Transverse colon (tissue), 4 donors: ENCODE data around the gene SMAD6. TPM values are rescaled to one million over a fixed set of nuclear protein-coding genes. Genes with fewer than 3 reads are reported as not detected.

Experiments used
- DNase-seq: peaks from one replicate; pipeline ENCODE4 v3.0.0-alpha.2; 2019
- H3K27ac ChIP-seq, 4 donors: fragments of 200-600 bp; sonication (generic); 2 replicates each; pipeline ENCODE4 v1.5.1; 2016 to 2018; ENCODE audit warnings: inconsistent platforms in 4 of 4
- H3K27me3 ChIP-seq: fragments of 200-600 bp; sonication (generic); 2 replicates; pipeline ENCODE4 v1.5.1; 2017; ENCODE audit warnings: inconsistent platforms
- H3K36me3 ChIP-seq, 4 donors: fragments of 200-600 bp; sonication (generic); 2 replicates each; pipeline ENCODE4 v1.5.1; 2017 to 2019; ENCODE audit warnings: inconsistent platforms in 4 of 4
- H3K4me1 ChIP-seq, 4 donors: fragments of 200-600 bp; sonication (generic); 2 replicates each; pipeline ENCODE4 v1.5.1; 2017 to 2020; ENCODE audit warnings: inconsistent platforms in 4 of 4
- H3K4me3 ChIP-seq, 4 donors: fragments of 200-600 bp; sonication (generic); 1 replicate in 1 of 4; 2 replicates in 3 of 4; pipeline versions ENCODE4 v1.5.1 to v1.6.1; 2017 to 2019; ENCODE audit warnings: inconsistent platforms in 4 of 4
- H3K9me3 ChIP-seq, 2 donors: fragments of 200-600 bp; sonication (generic); 2 replicates each; pipeline ENCODE4 v1.5.1; 2017 to 2019; ENCODE audit warnings: inconsistent platforms in 2 of 2
- EP300 ChIP-seq: sonication (generic); formaldehyde crosslinking; IDR thresholded peaks from one replicate; pipeline ENCODE4 v1.6.1; 2017; ENCODE audit warnings: antibody characterized with exemption, low read depth
- POLR2A ChIP-seq: fragments of 450-650 bp; IDR thresholded peaks from one replicate; pipeline ENCODE4 v1.6.1; 2016; ENCODE audit warnings: antibody characterized with exemption, mild to moderate bottlenecking, moderate library complexity
- POLR2AphosphoS5 ChIP-seq, 3 donors: sonication (generic); formaldehyde crosslinking; IDR thresholded peaks; one replicate each; pipeline ENCODE4 v1.6.1; 2016; ENCODE audit warnings: antibody characterized with exemption in 3 of 3
- WGBS, 2 donors: methylation state at CpG; one replicate each; pipeline ENCODE4 v1.1.5; 2018; ENCODE audit warnings: low coverage in 1 of 2; 5-methylcytosine and 5-hydroxymethylcytosine counted together
- in situ Hi-C, 4 donors: fragments of 200-750 bp; cut with MboI; loops; one replicate each; pipeline versions ENCODE4 v1.15.0 to v1.15.1; 2017; ENCODE audit warnings: low sequenced_read_pairs in 3 of 4, low pct_ligation_motif_present in 1 of 4, low pct_unique_long_range_greater_than_20kb in 1 of 4
- intact Hi-C: fragments of 100-400 bp; cut with DNase I; formaldehyde crosslinking; loops from one replicate; pipeline ENCODE4 v1.15.1; 2023; ENCODE audit warnings: low total_unique reads
- total RNA-seq, 4 donors: library from RNA; depleted of rRNA; stranded (reverse); fragments of >200 nt; gene quantifications; one replicate each; pipeline ENCODE4 v1.1.0, GENCODE V29; 2016
- TF ChIP-seq, protein P1 (sequence below), 5 experiments: fragments of 200-600 bp in 3 of 5; fragments of 450-650 bp in 2 of 5; sonication (generic) in 3 of 5; IDR thresholded peaks; 1 replicate in 2 of 5; 2 replicates in 3 of 5; pipeline ENCODE4 v1.5.1; 2016 to 2017; ENCODE audit warnings: antibody characterized with exemption in 5 of 5, inconsistent platforms in 3 of 5, mild to moderate bottlenecking in 2 of 5, moderate library complexity in 1 of 5

The SMAD6 gene
- total RNA-seq, 4 donors from 2014 or later: 6.7 to 214 (median 9.3) TPM

DNA sequence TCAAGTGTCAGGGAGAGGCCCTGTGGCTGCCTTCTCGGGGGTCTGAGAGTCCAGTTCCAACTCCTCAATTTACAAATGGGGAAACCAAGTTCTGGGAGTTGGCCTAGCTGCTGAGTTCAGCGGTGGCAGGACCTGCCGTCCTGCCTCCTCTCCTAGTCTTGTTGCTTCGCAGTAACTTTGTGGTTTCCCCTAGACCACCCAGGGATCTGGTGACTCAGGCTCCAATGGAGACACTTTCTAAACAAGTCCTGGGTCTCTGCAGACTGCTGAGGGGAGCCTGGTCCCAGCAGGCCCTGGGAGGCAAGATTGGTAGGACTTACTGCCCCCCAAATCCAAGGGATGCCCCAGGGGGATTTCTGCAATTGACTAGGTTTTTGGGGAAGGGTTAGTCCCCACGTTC lies 83.6 kb downstream of the SMAD6 start:
- H3K4me1 ChIP-seq: peaks cover 0 to 18% (median 3%) of the 10 kb centered on the region in 4 donors
- H3K4me3 ChIP-seq: no peak overlapping the region
- no peaks in the 10 kb centered on the region for H3K9me3 ChIP-seq
- no peak for DNase-seq
- no peak for TF ChIP-seq POLR2AphosphoS5 (IDR thresholded peaks at IDR 0.05)
- TF ChIP-seq POLR2A: no peak
- no peak for TF ChIP-seq EP300
- TF ChIP-seq, protein P1, sequence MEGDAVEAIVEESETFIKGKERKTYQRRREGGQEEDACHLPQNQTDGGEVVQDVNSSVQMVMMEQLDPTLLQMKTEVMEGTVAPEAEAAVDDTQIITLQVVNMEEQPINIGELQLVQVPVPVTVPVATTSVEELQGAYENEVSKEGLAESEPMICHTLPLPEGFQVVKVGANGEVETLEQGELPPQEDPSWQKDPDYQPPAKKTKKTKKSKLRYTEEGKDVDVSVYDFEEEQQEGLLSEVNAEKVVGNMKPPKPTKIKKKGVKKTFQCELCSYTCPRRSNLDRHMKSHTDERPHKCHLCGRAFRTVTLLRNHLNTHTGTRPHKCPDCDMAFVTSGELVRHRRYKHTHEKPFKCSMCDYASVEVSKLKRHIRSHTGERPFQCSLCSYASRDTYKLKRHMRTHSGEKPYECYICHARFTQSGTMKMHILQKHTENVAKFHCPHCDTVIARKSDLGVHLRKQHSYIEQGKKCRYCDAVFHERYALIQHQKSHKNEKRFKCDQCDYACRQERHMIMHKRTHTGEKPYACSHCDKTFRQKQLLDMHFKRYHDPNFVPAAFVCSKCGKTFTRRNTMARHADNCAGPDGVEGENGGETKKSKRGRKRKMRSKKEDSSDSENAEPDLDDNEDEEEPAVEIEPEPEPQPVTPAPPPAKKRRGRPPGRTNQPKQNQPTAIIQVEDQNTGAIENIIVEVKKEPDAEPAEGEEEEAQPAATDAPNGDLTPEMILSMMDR (IDR thresholded peaks at IDR 0.05): no peak
- intact Hi-C loops: no loop called here
- WGBS, 2 donors: 84% methylated on average over 4 of the region's 5 CpGs; no CpG with 5 or more reads in 1 of the 2 donors
- H3K27me3 ChIP-seq: no peaks in the 10 kb centered on the region
- in situ Hi-C loops: loop anchor here in 1 of 4 donors (10.0 kb wide), 1 partner anchor 59 kb away; no protein-coding TSS in a partner anchor
- peak overlapping the region in 1 of 4 donors; percentile 37 for H3K27ac ChIP-seq
- no peaks in the 10 kb centered on the region for H3K36me3 ChIP-seq

DNA sequence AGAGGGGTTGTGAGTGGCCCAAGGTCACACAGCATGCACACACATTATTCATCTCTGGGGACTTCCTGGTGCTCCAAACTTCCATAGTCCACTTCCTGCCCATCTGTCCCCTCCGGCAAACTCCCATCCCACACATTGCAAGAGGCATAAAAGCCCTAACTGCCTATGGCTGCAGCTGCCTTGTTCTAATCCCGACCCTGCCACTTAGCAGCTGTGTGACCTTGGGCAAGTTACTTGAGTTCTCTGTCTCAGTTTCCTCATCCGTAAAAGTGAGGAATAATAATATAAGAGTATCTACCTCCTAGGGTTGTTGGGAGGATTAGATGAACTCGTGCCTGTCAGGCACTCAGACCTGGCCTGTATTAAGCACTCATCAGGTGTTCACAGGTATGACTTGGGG lies 84.2 kb downstream of the SMAD6 start:
- TF ChIP-seq, protein P1 (IDR thresholded peaks at IDR 0.05): no peak
- TF ChIP-seq POLR2A (no peak), POLR2AphosphoS5 (IDR thresholded peaks at IDR 0.05) (no peak)
- H3K4me3 ChIP-seq: no peak overlapping the region
- in situ Hi-C loops: loop anchor here in 1 of 4 donors (10.0 kb wide), 1 partner anchor 59 kb away; no protein-coding TSS in a partner anchor
- H3K27me3 ChIP-seq: no peaks in the 10 kb centered on the region
- H3K27ac ChIP-seq: no peak overlapping the region
- peaks cover 0 to 15% (median 2%) of the 10 kb centered on the region in 4 donors for H3K4me1 ChIP-seq
- no peaks in the 10 kb centered on the region for H3K9me3 ChIP-seq
- WGBS, 2 donors: 79% methylated on average over 4 of the region's 4 CpGs; no CpG with 5 or more reads in 1 of the 2 donors
- H3K36me3 ChIP-seq: no peaks in the 10 kb centered on the region
- no peak for DNase-seq
- intact Hi-C loops: no loop called here

DNA sequence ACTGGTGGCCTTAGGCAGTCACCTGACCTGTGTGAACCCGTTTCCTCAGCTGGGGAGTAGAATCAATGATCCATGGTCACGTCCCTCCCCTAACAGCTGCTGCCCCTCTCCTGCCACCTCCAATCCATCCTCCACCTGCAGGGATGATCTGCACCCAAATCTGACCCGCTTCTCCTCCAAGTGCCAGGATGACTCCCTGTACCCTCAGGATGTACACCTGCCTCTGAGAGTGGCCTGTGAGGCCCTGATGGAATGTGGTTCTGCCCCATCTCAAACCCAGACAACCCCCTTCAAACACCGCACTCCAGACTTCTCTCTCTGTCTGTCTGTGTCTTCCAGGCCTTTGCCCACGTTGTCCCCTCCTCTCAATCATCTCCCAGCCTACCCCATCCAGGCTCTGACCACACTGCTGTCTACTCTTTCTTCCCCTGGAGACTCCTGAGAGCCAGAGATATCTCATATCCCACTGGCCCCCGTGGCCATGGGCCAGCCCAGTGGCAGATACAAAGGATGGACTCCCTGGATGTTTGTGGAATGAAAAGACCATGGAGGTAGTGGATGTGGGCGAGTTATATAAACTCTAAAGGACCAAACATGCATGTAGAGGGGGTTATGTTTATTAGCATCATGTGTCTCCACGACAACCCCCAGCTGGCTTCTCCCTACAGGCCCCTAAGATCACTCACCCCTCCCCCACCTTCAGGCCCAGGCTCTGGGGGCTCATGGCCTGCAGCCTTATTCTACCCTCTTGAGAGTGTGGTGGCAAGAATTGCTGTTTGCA lies 84.9 kb downstream of the SMAD6 start:
- peaks cover 0 to 15% (median 2%) of the 10 kb centered on the region in 4 donors for H3K4me1 ChIP-seq
- no peak for DNase-seq
- no peaks in the 10 kb centered on the region for H3K36me3 ChIP-seq
- H3K27ac ChIP-seq: no peak overlapping the region
- intact Hi-C loops: no loop called here
- TF ChIP-seq POLR2AphosphoS5 (IDR thresholded peaks at IDR 0.05) (no peak), POLR2A (no peak), EP300 (no peak)
- TF ChIP-seq, protein P1 (IDR thresholded peaks at IDR 0.05): no peak
- in situ Hi-C loops: loop anchor here in 1 of 4 donors (10.0 kb wide), 1 partner anchor 58 kb away; no protein-coding TSS in a partner anchor
- 40 to 75% methylated on average over 1 to 8 of the region's 8 CpGs for WGBS, 2 donors
- H3K9me3 ChIP-seq: no peaks in the 10 kb centered on the region
- no peak overlapping the region for H3K4me3 ChIP-seq
- no peaks in the 10 kb centered on the region for H3K27me3 ChIP-seq

DNA sequence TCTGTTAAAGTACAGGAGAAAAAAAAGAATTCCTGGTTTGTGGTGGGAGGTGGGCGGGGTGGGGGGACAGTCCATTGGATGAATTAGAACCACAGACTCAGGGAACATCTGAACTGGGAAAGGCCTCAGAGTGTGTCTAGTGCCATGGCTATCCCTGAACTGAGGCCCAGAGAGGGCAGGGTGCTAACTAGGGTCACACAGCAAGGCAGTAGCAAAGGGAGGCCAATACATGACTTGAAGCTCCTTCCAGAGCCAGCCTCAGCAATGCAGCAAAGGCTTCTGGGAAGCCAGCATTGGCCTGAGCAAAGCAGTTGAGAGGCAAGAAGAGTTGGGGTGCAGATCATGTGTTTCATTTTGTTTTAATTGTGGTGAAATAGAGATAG lies 85.4 kb downstream of the SMAD6 start:
- no peak for DNase-seq
- peaks cover 0 to 15% (median 2%) of the 10 kb centered on the region in 4 donors for H3K4me1 ChIP-seq
- no peaks in the 10 kb centered on the region for H3K27me3 ChIP-seq
- no peaks in the 10 kb centered on the region for H3K9me3 ChIP-seq
- H3K27ac ChIP-seq: peak overlapping the region in 1 of 4 donors; percentile 6
- no peak overlapping the region for H3K4me3 ChIP-seq
- intact Hi-C loops: no loop called here
- 93% methylated on average over 1 of the region's 1 CpG; no CpG with 5 or more reads in 1 of the 2 donors for WGBS, 2 donors
- no peaks in the 10 kb centered on the region for H3K36me3 ChIP-seq
- in situ Hi-C loops: loop anchor here in 1 of 4 donors (10.0 kb wide), 1 partner anchor 57 kb away; no protein-coding TSS in a partner anchor
- TF ChIP-seq, protein P1 (IDR thresholded peaks at IDR 0.05): no peak
- TF ChIP-seq POLR2AphosphoS5 (IDR thresholded peaks at IDR 0.05) (no peak), POLR2A (no peak), EP300 (no peak)
